HEK293 (cell line): ENCODE results near the gene C1QL4.

Source experiments
- CTCF ChIP-seq: fragments of 450-650 bp; formaldehyde crosslinking; IDR thresholded peaks from 2 replicates; pipeline ENCODE4 v1.5.1; 2016; ENCODE audit warnings: missing biosample characterization, missing genetic modification characterization
- WT1 ChIP-seq: fragments of 450-650 bp; formaldehyde crosslinking; IDR thresholded peaks from 2 replicates; pipeline ENCODE4 v1.5.1; 2016; ENCODE audit warnings: missing biosample characterization, missing genetic modification characterization
- ZNF501 ChIP-seq: fragments of 450-650 bp; formaldehyde crosslinking; IDR thresholded peaks from 2 replicates; pipeline ENCODE4 v1.5.1; 2016; ENCODE audit warnings: missing biosample characterization, missing genetic modification characterization
- ZSCAN30 ChIP-seq: fragments of 450-650 bp; IDR thresholded peaks from 2 replicates; pipeline ENCODE4 v1.5.1; 2018; ENCODE audit warnings: missing biosample characterization, mild to moderate bottlenecking, missing genetic modification characterization, moderate library complexity

- TF ChIP-seq CTCF (tag by site-specific recombination) (no peak), ZSCAN30 (no peak), ZNF501 (no peak), WT1 (tag by site-specific recombination) (no peak)
Measured at GRCh38 chr12:49288922-49289555, 47.9 kb downstream of the C1QL4 start.
